Liver (tissue), 9 donors: ENCODE data around the gene MEIS2. TPM values are rescaled to one million over a fixed set of nuclear protein-coding genes. Genes with fewer than 3 reads are reported as not detected.
A peak's percentile ranks its signal among the peaks of the same experiment; 100 is the strongest.

Experiments
- DNase-seq: peaks from one replicate; pipeline ENCODE4 v3.0.0-alpha.2; 2017; ENCODE audit warnings: low spot score
- H3K27ac ChIP-seq, 2 donors: one replicate each; pipeline ENCODE4 v1.7.0; 2013; ENCODE audit warnings: inconsistent platforms in 2 of 2, low read length in 2 of 2, control low read depth in 1 of 2, low read depth in 1 of 2, mild to moderate bottlenecking in 1 of 2
- H3K27me3 ChIP-seq, 4 donors: one replicate each; pipeline versions ENCODE4 v1.6.1 to v1.7.0; 2013; ENCODE audit warnings: low read length in 3 of 4, inconsistent platforms in 1 of 4, mild to moderate bottlenecking in 1 of 4, moderate library complexity in 1 of 4; ENCODE audit not compliant: control insufficient read depth in 4 of 4, insufficient read depth in 4 of 4
- H3K36me3 ChIP-seq, 4 donors: one replicate each; pipeline versions ENCODE4 v1.6.1 to v1.7.0; 2013; ENCODE audit warnings: low read length in 3 of 4, mild to moderate bottlenecking in 3 of 4, low read depth in 1 of 4, moderate library complexity in 1 of 4; ENCODE audit not compliant: control insufficient read depth in 4 of 4, insufficient read depth in 3 of 4
- H3K4me1 ChIP-seq, 4 donors: one replicate each; pipeline versions ENCODE4 v1.6.1 to v1.7.0; 2013; ENCODE audit warnings: low read length in 3 of 4, mild to moderate bottlenecking in 3 of 4, moderate library complexity in 1 of 4; ENCODE audit not compliant: control insufficient read depth in 4 of 4, insufficient read depth in 4 of 4
- H3K4me3 ChIP-seq, 3 donors: one replicate each; pipeline versions ENCODE4 v1.6.1 to v1.7.0; 2013; ENCODE audit warnings: low read length in 3 of 3, control low read depth in 1 of 3, low read depth in 1 of 3, mild to moderate bottlenecking in 1 of 3
- H3K9ac ChIP-seq, 2 donors: one replicate each; pipeline ENCODE4 v1.7.0; 2013; ENCODE audit warnings: low read length in 2 of 2, mild to moderate bottlenecking in 2 of 2, moderate library complexity in 2 of 2, control low read depth in 1 of 2, low read depth in 1 of 2
- H3K9me3 ChIP-seq, 4 donors: one replicate each; pipeline versions ENCODE4 v1.6.1 to v1.7.0; 2013; ENCODE audit warnings: low read length in 3 of 4; ENCODE audit not compliant: control insufficient read depth in 4 of 4
- EGR1 ChIP-seq, 2 donors: IDR thresholded peaks; 2 replicates each; pipeline ENCODE4 v1.6.1; 2016 to 2018; ENCODE audit warnings: antibody characterized with exemption in 2 of 2, low read depth in 2 of 2
- FOXA1 ChIP-seq: IDR thresholded peaks from 2 replicates; pipeline ENCODE4 v1.6.1; 2016; ENCODE audit warnings: antibody characterized with exemption
- GABPA ChIP-seq, 2 donors: IDR thresholded peaks in 1 of 2; conservative IDR thresholded peaks in 1 of 2; 2 replicates each; pipeline ENCODE4 v1.6.1; 2016; ENCODE audit warnings: antibody characterized with exemption in 2 of 2, mild to moderate bottlenecking in 1 of 2, moderate library complexity in 1 of 2
- HNF4A ChIP-seq, 2 donors: conservative IDR thresholded peaks; 2 replicates each; pipeline ENCODE4 v1.6.1; 2016; ENCODE audit warnings: antibody characterized with exemption in 2 of 2, mild to moderate bottlenecking in 2 of 2
- HNF4G ChIP-seq: IDR thresholded peaks from 2 replicates; pipeline ENCODE4 v1.6.1; 2016; ENCODE audit warnings: antibody characterized with exemption
- JUND ChIP-seq, 2 donors: IDR thresholded peaks; 2 replicates each; pipeline ENCODE4 v1.6.1; 2016; ENCODE audit warnings: antibody characterized with exemption in 2 of 2
- RAD21 ChIP-seq, 2 donors: IDR thresholded peaks; 2 replicates each; pipeline ENCODE4 v1.6.1; 2016; ENCODE audit warnings: antibody characterized with exemption in 2 of 2, mild to moderate bottlenecking in 2 of 2
- RXRA ChIP-seq, 2 donors: IDR thresholded peaks; 2 replicates each; pipeline ENCODE4 v1.6.1; 2017 to 2018; ENCODE audit warnings: antibody characterized with exemption in 2 of 2, mild to moderate bottlenecking in 1 of 2
- TAF1 ChIP-seq: conservative IDR thresholded peaks from 2 replicates; pipeline ENCODE4 v1.6.1; 2016; ENCODE audit warnings: antibody characterized with exemption, mild to moderate bottlenecking
- YY1 ChIP-seq: IDR thresholded peaks from 2 replicates; pipeline ENCODE4 v1.6.1; 2016; ENCODE audit warnings: antibody characterized with exemption, mild to moderate bottlenecking
- WGBS: extraction: QIAGEN DNeasy Blood & Tissue Kit; methylation state at CpG from one replicate; pipeline ENCODE4 v1.1.7; 2013; 5-methylcytosine and 5-hydroxymethylcytosine counted together
- polyA plus RNA-seq, 2 donors: library from polyadenylated mRNA; stranded (reverse) in 1 of 2; unstranded in 1 of 2; fragments of 200-250 nt in 1 of 2; fragments of >200 nt in 1 of 2; fragmentation: Nextera tagmentation in 1 of 2; extraction: Ambion mirVana in 1 of 2; gene quantifications; one replicate each; pipeline versions ENCODE4 v1.2.1 to v1.2.3, GENCODE V29; 2013 to 2015
- total RNA-seq, 2 donors: library from RNA; depleted of rRNA; stranded (reverse); fragments of >200 nt; gene quantifications; one replicate each; pipeline ENCODE4 v1.2.3, GENCODE V29; 2014
- TF ChIP-seq, protein P1 (sequence below): IDR thresholded peaks from 2 replicates; pipeline ENCODE4 v1.6.1; 2016; ENCODE audit warnings: antibody characterized with exemption
- TF ChIP-seq, protein P2 (sequence below): IDR thresholded peaks from 2 replicates; pipeline ENCODE4 v1.6.1; 2016; ENCODE audit warnings: antibody characterized with exemption
- TF ChIP-seq, protein P3 (sequence below): IDR thresholded peaks from 2 replicates; pipeline ENCODE4 v1.6.1; 2016; ENCODE audit warnings: antibody characterized with exemption, mild to moderate bottlenecking
- TF ChIP-seq, protein P4 (sequence below): IDR thresholded peaks from 2 replicates; pipeline ENCODE4 v1.6.1; 2016; ENCODE audit warnings: antibody characterized with exemption
- TF ChIP-seq, protein P5 (sequence below): fragments of 150-350 bp; IDR thresholded peaks from 2 replicates; pipeline ENCODE4 v1.5.1; 2017; ENCODE audit warnings: improper control_type of control experiment, low read depth, low read length; ENCODE audit not compliant: missing input control
- donor health status: healthy.
- donor health status: healthy.
- donor health status: healthy.
- donor health status: healthy.
- donor health status: healthy.

Gene MEIS2
- total and polyA plus RNA-seq, 4 donors, result 3.9 to 12.6 (median 7.6) TPM

DNA sequence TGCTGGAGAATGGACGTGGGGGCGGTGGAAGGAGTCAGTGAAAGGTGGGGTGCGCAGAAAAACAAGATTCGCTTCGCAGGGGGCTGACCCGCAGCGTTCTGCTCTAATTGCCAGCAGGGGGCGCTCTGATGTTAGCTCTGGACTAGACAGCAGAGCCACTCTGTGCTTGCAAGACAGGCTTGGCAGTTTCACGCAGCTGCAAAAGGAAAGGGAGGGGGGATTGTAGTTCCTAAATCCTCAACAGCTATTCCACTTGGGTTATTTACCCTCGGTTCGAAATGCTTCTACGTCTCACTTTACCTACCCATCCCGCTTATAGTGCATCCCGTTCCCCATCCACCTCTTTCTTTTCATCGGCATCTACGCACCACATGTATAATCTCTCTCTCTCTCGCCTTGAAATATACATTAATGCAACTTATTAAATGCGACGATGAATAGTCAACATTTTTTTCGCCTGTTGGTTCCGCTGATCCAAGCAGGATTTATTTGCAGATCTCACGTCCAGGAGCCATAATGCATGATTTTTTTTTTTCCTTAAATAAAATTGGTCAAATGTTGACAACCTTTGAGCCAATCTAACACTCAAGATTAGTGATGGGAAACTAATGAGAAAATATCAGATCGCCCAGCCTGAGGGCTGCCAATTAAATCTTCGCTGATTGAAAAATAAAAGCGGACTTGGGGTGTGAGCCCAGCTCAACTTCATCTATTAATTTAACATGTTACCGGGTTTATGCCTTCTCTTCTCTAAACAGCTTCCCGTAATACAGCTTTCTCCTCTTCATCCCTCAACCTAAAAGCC is 216.4 kb downstream of the MEIS2 start (continued):
- TF ChIP-seq, protein P1, sequence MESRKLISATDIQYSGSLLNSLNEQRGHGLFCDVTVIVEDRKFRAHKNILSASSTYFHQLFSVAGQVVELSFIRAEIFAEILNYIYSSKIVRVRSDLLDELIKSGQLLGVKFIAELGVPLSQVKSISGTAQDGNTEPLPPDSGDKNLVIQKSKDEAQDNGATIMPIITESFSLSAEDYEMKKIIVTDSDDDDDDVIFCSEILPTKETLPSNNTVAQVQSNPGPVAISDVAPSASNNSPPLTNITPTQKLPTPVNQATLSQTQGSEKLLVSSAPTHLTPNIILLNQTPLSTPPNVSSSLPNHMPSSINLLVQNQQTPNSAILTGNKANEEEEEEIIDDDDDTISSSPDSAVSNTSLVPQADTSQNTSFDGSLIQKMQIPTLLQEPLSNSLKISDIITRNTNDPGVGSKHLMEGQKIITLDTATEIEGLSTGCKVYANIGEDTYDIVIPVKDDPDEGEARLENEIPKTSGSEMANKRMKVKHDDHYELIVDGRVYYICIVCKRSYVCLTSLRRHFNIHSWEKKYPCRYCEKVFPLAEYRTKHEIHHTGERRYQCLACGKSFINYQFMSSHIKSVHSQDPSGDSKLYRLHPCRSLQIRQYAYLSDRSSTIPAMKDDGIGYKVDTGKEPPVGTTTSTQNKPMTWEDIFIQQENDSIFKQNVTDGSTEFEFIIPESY, result no peak
- TF ChIP-seq RAD21 (IDR thresholded peaks at IDR 0.05) (peak; percentile 96 to 98), EGR1 (IDR thresholded peaks at IDR 0.05; ENCODE audit: low read depth in 2 of 2) (no peak)

DNA sequence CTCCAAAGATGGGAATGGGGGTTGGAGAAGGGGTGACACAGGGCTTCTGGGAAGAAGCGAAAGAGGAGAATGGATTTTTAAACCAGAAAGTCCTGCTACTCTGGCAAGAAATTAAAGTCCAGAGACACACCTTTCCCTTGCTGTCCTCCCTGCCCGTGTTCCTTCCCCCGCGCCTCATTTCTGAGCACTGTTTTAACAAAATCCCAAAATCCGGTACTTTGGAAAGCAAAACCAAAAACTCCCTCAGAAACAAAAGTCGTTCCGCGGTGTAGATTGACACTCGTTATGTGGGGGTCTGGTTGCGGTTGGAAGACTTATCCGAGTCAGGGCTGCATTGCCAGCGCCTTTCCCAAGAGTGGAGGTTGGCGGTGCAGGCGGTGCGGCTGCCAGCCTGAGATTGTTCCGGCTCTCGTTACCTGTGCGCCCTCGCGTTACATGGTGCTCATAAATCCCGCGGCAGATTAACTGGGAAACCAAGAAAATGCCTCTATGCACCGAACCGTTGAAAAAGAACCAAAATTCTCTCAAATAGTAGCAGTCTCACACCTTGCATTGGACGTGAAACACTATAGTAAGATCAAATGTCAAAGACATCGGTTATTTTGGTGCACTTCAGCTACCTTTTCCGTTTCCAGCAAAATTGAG is 217.7 kb downstream of the MEIS2 start:
- TF ChIP-seq, protein P2, sequence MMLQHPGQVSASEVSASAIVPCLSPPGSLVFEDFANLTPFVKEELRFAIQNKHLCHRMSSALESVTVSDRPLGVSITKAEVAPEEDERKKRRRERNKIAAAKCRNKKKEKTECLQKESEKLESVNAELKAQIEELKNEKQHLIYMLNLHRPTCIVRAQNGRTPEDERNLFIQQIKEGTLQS, result no peak
- TF ChIP-seq RAD21 (IDR thresholded peaks at IDR 0.05), result peak in 1 of 2 donors; percentile 34
- H3K27ac ChIP-seq, result no peak overlapping the region
- no peaks in the 10 kb centered on the region for H3K36me3 ChIP-seq
- 7% methylated on average over 27 of the region's 27 CpGs for WGBS
- H3K9ac ChIP-seq, result no peak overlapping the region
- DNase-seq, result no peak
- peak overlapping the region; percentile 11 to 44 (median 44) for H3K4me3 ChIP-seq
- H3K9me3 ChIP-seq, result peaks cover 0 to 4% (median 0%) of the 10 kb centered on the region in 4 donors
- H3K4me1 ChIP-seq, result peaks cover 5 to 30% (median 27%) of the 10 kb centered on the region in 4 donors
- peaks cover 0 to 19% (median 10%) of the 10 kb centered on the region in 4 donors for H3K27me3 ChIP-seq

DNA sequence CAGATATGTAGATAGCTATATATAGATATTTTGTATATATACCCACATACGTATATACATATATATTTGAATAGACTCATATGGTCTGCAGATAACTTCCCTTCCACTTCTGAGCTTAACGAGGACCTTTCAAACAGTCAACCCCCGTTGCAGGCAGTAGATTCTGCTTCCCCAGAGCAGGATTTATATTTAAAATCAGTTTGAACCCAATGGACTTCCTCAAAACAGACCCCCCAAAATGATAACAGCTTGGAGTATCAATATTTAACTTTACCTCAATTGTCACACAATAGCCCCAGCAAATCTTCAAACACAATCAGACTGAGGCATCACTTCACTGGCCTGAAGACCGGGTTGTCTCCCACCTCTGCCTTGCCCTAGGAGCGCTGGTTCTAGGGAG is 218.3 kb downstream of the MEIS2 start:
- DNase-seq, result no peak
- H3K4me3 ChIP-seq, result no peak overlapping the region
- H3K4me1 ChIP-seq, result peaks cover 5 to 30% (median 25%) of the 10 kb centered on the region in 4 donors
- H3K9ac ChIP-seq, result no peak overlapping the region
- H3K9me3 ChIP-seq, result peaks cover 0 to 4% (median 0%) of the 10 kb centered on the region in 4 donors
- H3K27ac ChIP-seq, result no peak overlapping the region
- WGBS, result 29% methylated on average over 5 of the region's 5 CpGs
- peaks cover 0 to 19% (median 10%) of the 10 kb centered on the region in 4 donors for H3K27me3 ChIP-seq
- H3K36me3 ChIP-seq, result no peaks in the 10 kb centered on the region
- TF ChIP-seq, protein P3, sequence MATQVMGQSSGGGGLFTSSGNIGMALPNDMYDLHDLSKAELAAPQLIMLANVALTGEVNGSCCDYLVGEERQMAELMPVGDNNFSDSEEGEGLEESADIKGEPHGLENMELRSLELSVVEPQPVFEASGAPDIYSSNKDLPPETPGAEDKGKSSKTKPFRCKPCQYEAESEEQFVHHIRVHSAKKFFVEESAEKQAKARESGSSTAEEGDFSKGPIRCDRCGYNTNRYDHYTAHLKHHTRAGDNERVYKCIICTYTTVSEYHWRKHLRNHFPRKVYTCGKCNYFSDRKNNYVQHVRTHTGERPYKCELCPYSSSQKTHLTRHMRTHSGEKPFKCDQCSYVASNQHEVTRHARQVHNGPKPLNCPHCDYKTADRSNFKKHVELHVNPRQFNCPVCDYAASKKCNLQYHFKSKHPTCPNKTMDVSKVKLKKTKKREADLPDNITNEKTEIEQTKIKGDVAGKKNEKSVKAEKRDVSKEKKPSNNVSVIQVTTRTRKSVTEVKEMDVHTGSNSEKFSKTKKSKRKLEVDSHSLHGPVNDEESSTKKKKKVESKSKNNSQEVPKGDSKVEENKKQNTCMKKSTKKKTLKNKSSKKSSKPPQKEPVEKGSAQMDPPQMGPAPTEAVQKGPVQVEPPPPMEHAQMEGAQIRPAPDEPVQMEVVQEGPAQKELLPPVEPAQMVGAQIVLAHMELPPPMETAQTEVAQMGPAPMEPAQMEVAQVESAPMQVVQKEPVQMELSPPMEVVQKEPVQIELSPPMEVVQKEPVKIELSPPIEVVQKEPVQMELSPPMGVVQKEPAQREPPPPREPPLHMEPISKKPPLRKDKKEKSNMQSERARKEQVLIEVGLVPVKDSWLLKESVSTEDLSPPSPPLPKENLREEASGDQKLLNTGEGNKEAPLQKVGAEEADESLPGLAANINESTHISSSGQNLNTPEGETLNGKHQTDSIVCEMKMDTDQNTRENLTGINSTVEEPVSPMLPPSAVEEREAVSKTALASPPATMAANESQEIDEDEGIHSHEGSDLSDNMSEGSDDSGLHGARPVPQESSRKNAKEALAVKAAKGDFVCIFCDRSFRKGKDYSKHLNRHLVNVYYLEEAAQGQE, result no peak
- TF ChIP-seq, protein P4, sequence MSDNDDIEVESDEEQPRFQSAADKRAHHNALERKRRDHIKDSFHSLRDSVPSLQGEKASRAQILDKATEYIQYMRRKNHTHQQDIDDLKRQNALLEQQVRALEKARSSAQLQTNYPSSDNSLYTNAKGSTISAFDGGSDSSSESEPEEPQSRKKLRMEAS, result no peak
- TF ChIP-seq FOXA1 (no peak), HNF4A (conservative IDR thresholded peaks at IDR 0.05) (no peak), HNF4G (no peak), RAD21 (IDR thresholded peaks at IDR 0.05) (no peak), YY1 (no peak), GABPA (IDR thresholded peaks at IDR 0.05 in 1 of 2, conservative IDR thresholded peaks at IDR 0.05 in 1 of 2) (no peak), TAF1 (no peak), EGR1 (IDR thresholded peaks at IDR 0.05; ENCODE audit: low read depth in 2 of 2) (no peak), JUND (IDR thresholded peaks at IDR 0.05) (no peak), RXRA (IDR thresholded peaks at IDR 0.05) (no peak)
- TF ChIP-seq, protein P1, result no peak
- TF ChIP-seq, protein P5, sequence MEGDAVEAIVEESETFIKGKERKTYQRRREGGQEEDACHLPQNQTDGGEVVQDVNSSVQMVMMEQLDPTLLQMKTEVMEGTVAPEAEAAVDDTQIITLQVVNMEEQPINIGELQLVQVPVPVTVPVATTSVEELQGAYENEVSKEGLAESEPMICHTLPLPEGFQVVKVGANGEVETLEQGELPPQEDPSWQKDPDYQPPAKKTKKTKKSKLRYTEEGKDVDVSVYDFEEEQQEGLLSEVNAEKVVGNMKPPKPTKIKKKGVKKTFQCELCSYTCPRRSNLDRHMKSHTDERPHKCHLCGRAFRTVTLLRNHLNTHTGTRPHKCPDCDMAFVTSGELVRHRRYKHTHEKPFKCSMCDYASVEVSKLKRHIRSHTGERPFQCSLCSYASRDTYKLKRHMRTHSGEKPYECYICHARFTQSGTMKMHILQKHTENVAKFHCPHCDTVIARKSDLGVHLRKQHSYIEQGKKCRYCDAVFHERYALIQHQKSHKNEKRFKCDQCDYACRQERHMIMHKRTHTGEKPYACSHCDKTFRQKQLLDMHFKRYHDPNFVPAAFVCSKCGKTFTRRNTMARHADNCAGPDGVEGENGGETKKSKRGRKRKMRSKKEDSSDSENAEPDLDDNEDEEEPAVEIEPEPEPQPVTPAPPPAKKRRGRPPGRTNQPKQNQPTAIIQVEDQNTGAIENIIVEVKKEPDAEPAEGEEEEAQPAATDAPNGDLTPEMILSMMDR, result no peak
- TF ChIP-seq, protein P2, result no peak
